Retinal pigment epithelial cell (primary cell): ENCODE results near the gene ZNF581.

ENCODE experiments used
- DNase-seq: peaks from one replicate; pipeline ENCODE4 v3.0.0-alpha.2; 2010; ENCODE audit warnings: low read depth
- H3K4me3 ChIP-seq: 2 replicates; pipeline ENCODE4 v1.5.1; 2011; ENCODE audit warnings: mild to moderate bottlenecking, low read length, control low read depth, moderate library complexity
- CTCF ChIP-seq: conservative IDR thresholded peaks from 2 replicates; pipeline ENCODE4 v1.5.1; 2011; ENCODE audit warnings: low read depth, low read length, control low read depth, inconsistent platforms

ZNF581 gene

GRCh38 chr19:55659822-55660221, 16.4 kb downstream of the ZNF581 start:
- no peak for TF ChIP-seq CTCF
- no peak for DNase-seq
- H3K4me3 ChIP-seq: no peak overlapping the region

GRCh38 chr19:55660404-55660803, 17.0 kb downstream of the ZNF581 start:
- H3K4me3 ChIP-seq: no peak overlapping the region
- DNase-seq: no peak
- no peak for TF ChIP-seq CTCF

- no peak for DNase-seq
- H3K4me3 ChIP-seq: no peak overlapping the region
- no peak for TF ChIP-seq CTCF
Observed at GRCh38 chr19:55660991-55661390, 17.5 kb downstream of the ZNF581 start.

GRCh38 chr19:55661826-55662225, 18.4 kb downstream of the ZNF581 start:
- no peak for DNase-seq
- H3K4me3 ChIP-seq: no peak overlapping the region
- no peak for TF ChIP-seq CTCF

GRCh38 chr19:55663846-55664536, 20.5 kb downstream of the ZNF581 start:
- no peak overlapping the region for H3K4me3 ChIP-seq
- no peak for TF ChIP-seq CTCF
- DNase-seq: no peak

GRCh38 chr19:55666343-55667005, 23.0 kb downstream of the ZNF581 start:
- DNase-seq: no peak
- H3K4me3 ChIP-seq: no peak overlapping the region
- no peak for TF ChIP-seq CTCF

GRCh38 chr19:55667006-55667381, 23.5 kb downstream of the ZNF581 start:
- no peak for TF ChIP-seq CTCF
- no peak overlapping the region for H3K4me3 ChIP-seq
- DNase-seq: no peak
